ENCODE results near the gene GINS2. TPM values are rescaled to one million over a fixed set of nuclear protein-coding genes. Genes with fewer than 3 reads are reported as not detected.

The GINS2 gene
- total RNA-seq, 1 experiment from 2014 or later, result 12.0 TPM

DNA sequence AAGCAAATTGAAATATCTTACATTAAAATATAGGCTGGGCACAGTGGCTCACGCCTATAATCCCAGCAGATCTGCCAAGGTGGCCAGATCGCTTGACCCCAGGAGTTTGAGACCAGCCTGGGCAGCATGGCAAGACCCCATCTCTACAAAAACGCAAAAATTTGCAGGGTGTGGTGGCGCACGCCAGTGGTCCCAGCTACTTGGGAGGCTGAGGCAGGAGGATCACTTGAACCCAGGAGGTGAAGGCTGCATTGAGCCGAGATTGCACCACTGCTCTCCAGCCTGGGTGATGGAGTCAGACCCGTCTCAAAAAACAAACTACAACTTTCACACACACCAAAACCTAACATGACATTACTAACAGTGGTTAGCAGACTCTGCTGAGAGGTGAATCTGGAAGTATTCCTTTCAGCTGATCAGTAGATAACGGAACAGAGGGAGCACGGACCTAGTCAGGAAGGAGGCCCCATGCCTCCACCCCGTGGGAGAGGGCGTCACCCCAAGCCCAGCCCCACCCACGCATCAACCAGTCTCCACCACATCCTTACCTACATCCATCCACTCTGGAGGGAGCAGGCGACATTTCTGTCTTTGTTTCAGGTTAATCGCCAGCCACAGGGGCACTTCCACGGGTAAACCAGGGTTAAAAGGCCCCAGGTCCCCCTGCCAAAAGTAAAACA, 1.7 kb downstream of the GINS2 start:
- DNase-seq (ENCODE audit: low read depth, low spot score) (no peak), ATAC-seq (no peak)
- Histone ChIP-seq H3K27ac (ENCODE audit: low read length) (no peak overlapping the region), H3K9me3 (ENCODE audit: control insufficient read depth, insufficient read depth, low read depth, low read length) (no peaks in the 10 kb centered on the region), H3K27me3 (ENCODE audit: control insufficient read depth, insufficient read depth, low read length) (no peaks in the 10 kb centered on the region), H3K4me1 (ENCODE audit: control insufficient read depth, insufficient read depth, low read length) (peaks cover 6% of the 10 kb centered on the region; the same call in 1 of the 2 replicates), H3K36me3 (ENCODE audit: control insufficient read depth, insufficient read depth, low read length) (peaks cover 2% of the 10 kb centered on the region; the same call in 1 of the 2 replicates), H3K4me3 (ENCODE audit: low read depth in 2 of 2, low read length in 2 of 2) (peak overlapping the region in 1 of 2 experiments; percentile 68; a peak in 2 of 4 replicates)
- BruUV-seq (replicated peaks), result TSS peak; percentile 66
- ChIA-PET POLR2A (no interaction called here), CTCF (no interaction called here)
- in situ Hi-C loops (cut with HindIII; ENCODE audit: low pct_unique_long_range_greater_than_20kb, low sequenced_read_pairs) (no loop called here), intact Hi-C loops (cut with micrococcal nuclease; ENCODE audit: unreplicated experiment) (no loop called here)
- TF ChIP-seq, protein P1, sequence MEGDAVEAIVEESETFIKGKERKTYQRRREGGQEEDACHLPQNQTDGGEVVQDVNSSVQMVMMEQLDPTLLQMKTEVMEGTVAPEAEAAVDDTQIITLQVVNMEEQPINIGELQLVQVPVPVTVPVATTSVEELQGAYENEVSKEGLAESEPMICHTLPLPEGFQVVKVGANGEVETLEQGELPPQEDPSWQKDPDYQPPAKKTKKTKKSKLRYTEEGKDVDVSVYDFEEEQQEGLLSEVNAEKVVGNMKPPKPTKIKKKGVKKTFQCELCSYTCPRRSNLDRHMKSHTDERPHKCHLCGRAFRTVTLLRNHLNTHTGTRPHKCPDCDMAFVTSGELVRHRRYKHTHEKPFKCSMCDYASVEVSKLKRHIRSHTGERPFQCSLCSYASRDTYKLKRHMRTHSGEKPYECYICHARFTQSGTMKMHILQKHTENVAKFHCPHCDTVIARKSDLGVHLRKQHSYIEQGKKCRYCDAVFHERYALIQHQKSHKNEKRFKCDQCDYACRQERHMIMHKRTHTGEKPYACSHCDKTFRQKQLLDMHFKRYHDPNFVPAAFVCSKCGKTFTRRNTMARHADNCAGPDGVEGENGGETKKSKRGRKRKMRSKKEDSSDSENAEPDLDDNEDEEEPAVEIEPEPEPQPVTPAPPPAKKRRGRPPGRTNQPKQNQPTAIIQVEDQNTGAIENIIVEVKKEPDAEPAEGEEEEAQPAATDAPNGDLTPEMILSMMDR (IDR thresholded peaks at IDR 0.05), result no peak
- no peak for TF ChIP-seq POLR2AphosphoS5 (IDR thresholded peaks at IDR 0.05; ENCODE audit: low read depth, low read length)
- no peak for TF ChIP-seq SIN3A (IDR thresholded peaks at IDR 0.05; ENCODE audit: borderline replicate concordance, insufficient read depth, low read depth, low read length)
- TF ChIP-seq TCF7L2 (IDR thresholded peaks at IDR 0.05; ENCODE audit: low read depth, low read length), result no peak
- TF ChIP-seq, protein P2, sequence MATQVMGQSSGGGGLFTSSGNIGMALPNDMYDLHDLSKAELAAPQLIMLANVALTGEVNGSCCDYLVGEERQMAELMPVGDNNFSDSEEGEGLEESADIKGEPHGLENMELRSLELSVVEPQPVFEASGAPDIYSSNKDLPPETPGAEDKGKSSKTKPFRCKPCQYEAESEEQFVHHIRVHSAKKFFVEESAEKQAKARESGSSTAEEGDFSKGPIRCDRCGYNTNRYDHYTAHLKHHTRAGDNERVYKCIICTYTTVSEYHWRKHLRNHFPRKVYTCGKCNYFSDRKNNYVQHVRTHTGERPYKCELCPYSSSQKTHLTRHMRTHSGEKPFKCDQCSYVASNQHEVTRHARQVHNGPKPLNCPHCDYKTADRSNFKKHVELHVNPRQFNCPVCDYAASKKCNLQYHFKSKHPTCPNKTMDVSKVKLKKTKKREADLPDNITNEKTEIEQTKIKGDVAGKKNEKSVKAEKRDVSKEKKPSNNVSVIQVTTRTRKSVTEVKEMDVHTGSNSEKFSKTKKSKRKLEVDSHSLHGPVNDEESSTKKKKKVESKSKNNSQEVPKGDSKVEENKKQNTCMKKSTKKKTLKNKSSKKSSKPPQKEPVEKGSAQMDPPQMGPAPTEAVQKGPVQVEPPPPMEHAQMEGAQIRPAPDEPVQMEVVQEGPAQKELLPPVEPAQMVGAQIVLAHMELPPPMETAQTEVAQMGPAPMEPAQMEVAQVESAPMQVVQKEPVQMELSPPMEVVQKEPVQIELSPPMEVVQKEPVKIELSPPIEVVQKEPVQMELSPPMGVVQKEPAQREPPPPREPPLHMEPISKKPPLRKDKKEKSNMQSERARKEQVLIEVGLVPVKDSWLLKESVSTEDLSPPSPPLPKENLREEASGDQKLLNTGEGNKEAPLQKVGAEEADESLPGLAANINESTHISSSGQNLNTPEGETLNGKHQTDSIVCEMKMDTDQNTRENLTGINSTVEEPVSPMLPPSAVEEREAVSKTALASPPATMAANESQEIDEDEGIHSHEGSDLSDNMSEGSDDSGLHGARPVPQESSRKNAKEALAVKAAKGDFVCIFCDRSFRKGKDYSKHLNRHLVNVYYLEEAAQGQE (IDR thresholded peaks at IDR 0.05; ENCODE audit: insufficient read depth in 1 of 2, low read depth in 2 of 2, low read length in 1 of 2), result no peak

DNA sequence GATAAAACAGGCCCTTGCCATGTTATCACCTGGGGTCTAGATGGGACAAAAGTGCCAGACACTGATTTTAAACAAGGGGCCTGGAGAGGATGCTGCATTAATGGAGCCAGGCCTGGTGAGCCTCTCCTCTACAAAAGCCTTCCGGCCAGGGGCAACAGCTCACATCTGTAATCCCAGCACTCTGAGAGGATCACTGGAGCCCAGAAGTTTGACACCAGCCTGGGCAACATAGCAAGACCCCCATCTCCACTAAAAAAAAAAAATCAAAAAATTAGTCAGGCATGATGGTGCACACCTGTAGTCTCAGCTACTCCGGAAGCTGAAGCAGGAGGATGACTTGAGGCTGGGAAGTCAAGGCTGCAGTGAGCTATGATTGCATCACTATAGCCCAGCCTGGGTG, 3.5 kb downstream of the GINS2 start:
- in situ Hi-C loops (cut with HindIII; ENCODE audit: low pct_unique_long_range_greater_than_20kb, low sequenced_read_pairs), result no loop called here
- TF ChIP-seq POLR2AphosphoS5 (IDR thresholded peaks at IDR 0.05; ENCODE audit: low read depth, low read length) (no peak), TCF7L2 (IDR thresholded peaks at IDR 0.05; ENCODE audit: low read depth, low read length) (no peak), SIN3A (IDR thresholded peaks at IDR 0.05; ENCODE audit: borderline replicate concordance, insufficient read depth, low read depth, low read length) (no peak)
- TF ChIP-seq, protein P1 (IDR thresholded peaks at IDR 0.05), result no peak
- TF ChIP-seq, protein P2 (IDR thresholded peaks at IDR 0.05; ENCODE audit: insufficient read depth in 1 of 2, low read depth in 2 of 2, low read length in 1 of 2), result no peak
- ATAC-seq (no peak), DNase-seq (ENCODE audit: low read depth, low spot score) (no peak)
- no peak overlapping the region for H3K27ac ChIP-seq (ENCODE audit: low read length)
- H3K9me3 ChIP-seq (ENCODE audit: control insufficient read depth, insufficient read depth, low read depth, low read length), result no peaks in the 10 kb centered on the region
- CTCF ChIA-PET, result interaction anchor here (0.5 kb wide), 1 partner anchor 41 kb away, joined by 7 read pairs; no protein-coding TSS in a partner anchor
- H3K27me3 ChIP-seq (ENCODE audit: control insufficient read depth, insufficient read depth, low read length), result no peaks in the 10 kb centered on the region
- peaks cover 2% of the 10 kb centered on the region; the same call in 1 of the 2 replicates for H3K36me3 ChIP-seq (ENCODE audit: control insufficient read depth, insufficient read depth, low read length)
- H3K4me1 ChIP-seq (ENCODE audit: control insufficient read depth, insufficient read depth, low read length), result peaks cover 6% of the 10 kb centered on the region; the same call in 1 of the 2 replicates
- POLR2A ChIA-PET, result interaction anchor here (0.7 kb wide), 1 partner anchor 42 kb away, joined by 5 read pairs; no protein-coding TSS in a partner anchor
- no TSS peak for BruUV-seq (replicated peaks)
- intact Hi-C loops (cut with micrococcal nuclease; ENCODE audit: unreplicated experiment), result no loop called here
- H3K4me3 ChIP-seq (ENCODE audit: low read depth in 2 of 2, low read length in 2 of 2), result no peak overlapping the region
